ES-I3 (cell line): ENCODE measurements around the gene BUB3.
"Not testable (repeated sequence)": the region's sequence is repeated elsewhere in the genome, so short reads cannot be mapped to it uniquely, and the experiment has no call there.

ENCODE experiments used
- H3K36me3 ChIP-seq: 2 replicates; pipeline ENCODE4 v1.6.1; 2013; ENCODE audit warnings: mild to moderate bottlenecking, low read length, control low read depth, moderate library complexity; ENCODE audit not compliant: insufficient read depth
- H3K4me1 ChIP-seq: 2 replicates; pipeline ENCODE4 v1.6.1; 2013; ENCODE audit warnings: mild to moderate bottlenecking, control low read depth, low read length; ENCODE audit not compliant: insufficient read depth
- H3K9ac ChIP-seq: 2 replicates; pipeline ENCODE4 v1.6.1; 2013; ENCODE audit warnings: low read depth, mild to moderate bottlenecking, low read length, moderate library complexity
- H3K9me3 ChIP-seq: 2 replicates; pipeline ENCODE4 v1.6.1; 2013; ENCODE audit warnings: mild to moderate bottlenecking, low read length, moderate library complexity; ENCODE audit not compliant: control insufficient read depth, insufficient read depth

The BUB3 gene

GRCh38 chr10:123158682-123159081 is 4.5 kb downstream of the BUB3 start:
- H3K4me1 ChIP-seq = no peaks in the 10 kb centered on the region; the same call in 1 of the 2 replicates
- H3K36me3 ChIP-seq = peaks cover 27% of the 10 kb centered on the region
- no peak overlapping the region for H3K9ac ChIP-seq
- H3K9me3 ChIP-seq = no peaks in the 10 kb centered on the region

GRCh38 chr10:123160311-123160980 is 6.2 kb downstream of the BUB3 start:
- Histone ChIP-seq H3K36me3 (peaks cover 33% of the 10 kb centered on the region), H3K9me3 (no peaks in the 10 kb centered on the region), H3K9ac (no peak overlapping the region), H3K4me1 (no peaks in the 10 kb centered on the region; the same call in 1 of the 2 replicates)

GRCh38 chr10:123164319-123164718 is 10.1 kb downstream of the BUB3 start:
- Histone ChIP-seq H3K9me3 (no peaks in the 10 kb centered on the region), H3K4me1 (no peaks in the 10 kb centered on the region), H3K36me3 (peaks cover 32% of the 10 kb centered on the region), H3K9ac (no peak overlapping the region)

DNA sequence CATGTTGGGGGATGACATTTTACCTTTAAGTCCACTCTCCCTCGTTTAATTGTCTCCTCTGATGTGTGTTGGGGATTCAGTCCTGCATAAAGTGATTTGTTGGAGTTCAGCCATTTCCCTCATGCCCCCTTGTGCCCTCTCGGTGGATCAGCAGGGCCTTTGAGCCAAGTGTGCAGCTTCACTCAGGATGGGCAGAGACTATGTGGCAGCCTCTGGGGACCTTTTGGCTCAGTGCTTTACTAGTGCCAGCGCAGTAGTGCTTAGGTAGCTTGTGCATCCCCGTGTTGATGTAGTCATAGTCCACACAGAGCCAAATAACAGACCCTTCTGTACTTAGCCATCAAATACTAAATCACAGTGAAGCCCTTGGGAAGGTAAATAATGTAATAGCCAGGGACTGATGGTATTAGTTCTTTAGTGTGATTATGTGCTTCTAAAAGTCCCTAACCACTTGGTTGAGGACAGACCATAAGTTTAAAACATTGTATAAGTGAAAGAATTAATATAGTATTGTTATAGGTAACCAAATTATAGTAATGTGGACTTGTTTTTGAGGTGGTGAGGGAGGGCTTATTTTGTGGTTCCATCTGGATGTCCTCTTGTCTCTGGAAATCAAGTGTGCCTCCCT is 11.4 kb downstream of the BUB3 start:
- Histone ChIP-seq H3K36me3 (peaks cover 32% of the 10 kb centered on the region), H3K9ac (no peak overlapping the region)

GRCh38 chr10:123166618-123167017 is 12.4 kb downstream of the BUB3 start:
- Histone ChIP-seq H3K4me1 (no peaks in the 10 kb centered on the region), H3K36me3 (peaks cover 32% of the 10 kb centered on the region), H3K9me3 (no peaks in the 10 kb centered on the region), H3K9ac (no peak overlapping the region)

More for the DNA sequence above, 11.4 kb downstream of the BUB3 start:
- H3K4me1 ChIP-seq = no peaks in the 10 kb centered on the region
- H3K9me3 ChIP-seq = no peaks in the 10 kb centered on the region

- Histone ChIP-seq H3K9me3 (no peaks in the 10 kb centered on the region), H3K9ac (no peak overlapping the region), H3K36me3 (peaks cover 8% of the 10 kb centered on the region), H3K4me1 (no peaks in the 10 kb centered on the region)
These were observed 16.8 kb downstream of the BUB3 start for GRCh38 chr10:123170961-123171360.

DNA sequence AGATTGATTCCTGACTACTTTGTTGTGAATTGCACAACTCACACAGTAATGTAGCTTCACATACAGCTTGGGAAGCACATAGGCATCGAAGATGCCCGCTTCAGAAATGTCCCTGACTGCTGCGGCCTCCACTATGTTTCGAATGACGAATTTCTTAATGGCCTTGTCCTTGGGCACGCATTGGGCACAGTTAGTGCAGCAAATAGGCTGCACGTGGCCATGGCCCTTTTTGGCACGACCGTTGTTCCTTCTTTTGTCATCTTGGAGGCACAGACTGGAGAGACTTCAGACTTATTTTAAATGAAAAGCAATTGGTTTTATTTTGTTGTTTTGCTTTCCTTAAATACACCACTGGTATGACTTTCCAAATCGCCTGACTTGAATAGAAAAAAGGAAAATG is 17.4 kb downstream of the BUB3 start:
- H3K4me1 ChIP-seq, H3K36me3 ChIP-seq, H3K9me3 ChIP-seq, H3K9ac ChIP-seq: not testable (repeated sequence)

- Histone ChIP-seq H3K9me3 (no peaks in the 10 kb centered on the region), H3K9ac (no peak overlapping the region), H3K4me1 (no peaks in the 10 kb centered on the region), H3K36me3 (peaks cover 4% of the 10 kb centered on the region; the same call in 1 of the 2 replicates)
These were observed 21.5 kb downstream of the BUB3 start for GRCh38 chr10:123175389-123176387.

DNA sequence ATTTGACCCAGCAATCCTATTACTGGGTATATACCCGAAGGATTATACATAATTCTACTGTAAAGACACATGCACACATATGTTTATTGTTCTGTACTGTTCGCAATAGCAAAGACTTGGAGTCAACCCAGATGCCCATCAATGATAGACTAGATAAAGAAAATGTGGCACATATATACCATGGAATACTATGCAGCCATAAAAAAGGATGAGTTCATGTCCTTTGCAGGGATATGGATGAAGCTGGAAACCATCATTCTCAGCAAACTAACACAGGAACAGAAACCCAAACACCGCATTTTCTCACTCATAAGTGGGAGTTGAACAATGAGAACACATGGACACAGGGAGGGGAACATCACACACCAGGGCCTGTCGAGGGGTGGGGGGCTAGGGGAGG is 24.2 kb downstream of the BUB3 start:
- not testable (repeated sequence) for H3K9ac ChIP-seq, H3K36me3 ChIP-seq, H3K4me1 ChIP-seq, H3K9me3 ChIP-seq

GRCh38 chr10:123180101-123181090 is 26.2 kb downstream of the BUB3 start:
- no peaks in the 10 kb centered on the region for H3K4me1 ChIP-seq
- H3K36me3 ChIP-seq = peaks cover 4% of the 10 kb centered on the region; the same call in 1 of the 2 replicates

GRCh38 chr10:123183724-123184123 is 29.5 kb downstream of the BUB3 start:
- Histone ChIP-seq H3K36me3 (no peaks in the 10 kb centered on the region), H3K9ac (no peak overlapping the region), H3K4me1 (no peaks in the 10 kb centered on the region), H3K9me3 (peaks cover 3% of the 10 kb centered on the region; the same call in 1 of the 2 replicates)

More at GRCh38 chr10:123180101-123181090, 26.2 kb downstream of the BUB3 start:
- Histone ChIP-seq H3K9ac (no peak overlapping the region), H3K9me3 (peaks cover 3% of the 10 kb centered on the region; the same call in 1 of the 2 replicates)

GRCh38 chr10:123187781-123188180 is 33.6 kb downstream of the BUB3 start:
- no peak overlapping the region for H3K9ac ChIP-seq
- 0 out of 2 replicates have a peak, but pooled peaks cover 6% of the 10 kb centered on the region for H3K4me1 ChIP-seq
- H3K36me3 ChIP-seq = no peaks in the 10 kb centered on the region
- no peaks in the 10 kb centered on the region for H3K9me3 ChIP-seq

- Histone ChIP-seq H3K9me3 (no peaks in the 10 kb centered on the region), H3K36me3 (no peaks in the 10 kb centered on the region)
These were observed 37.7 kb downstream of the BUB3 start for GRCh38 chr10:123191886-123192285.

More at GRCh38 chr10:123191886-123192285, 37.7 kb downstream of the BUB3 start:
- Histone ChIP-seq H3K9ac (no peak overlapping the region), H3K4me1 (0 out of 2 replicates have a peak, but pooled peaks cover 7% of the 10 kb centered on the region)
